Stimulated activated CD8-positive, alpha-beta memory T cell treated with anti-CD3 and anti-CD28 coated beads, Interleukin-12 subunit alpha, Interleukin-12 subunit beta, amount 100 ng/mL, for 24 hours (primary cell): ENCODE measurements around the gene APLP1.
"Not testable (repeated sequence)": the region's sequence is repeated elsewhere in the genome, so short reads cannot be mapped to it uniquely, and the experiment has no call there.

Experiments used
- DNase-seq: peaks from one replicate; pipeline ENCODE4 v3.0.0-alpha.2; 2020; ENCODE audit errors: extremely low read depth

Gene APLP1

GRCh38 chr19:35904311-35905068 lies 36.1 kb downstream of the APLP1 start:
- no peak for DNase-seq

- no peak for DNase-seq
Observed at GRCh38 chr19:35905178-35905727, 36.9 kb downstream of the APLP1 start.

- no peak for DNase-seq
Observed at GRCh38 chr19:35907377-35907745, 39.0 kb downstream of the APLP1 start.

- no peak for DNase-seq
Observed at GRCh38 chr19:35908010-35908441, 39.7 kb downstream of the APLP1 start, which contains the start of gene TYROBP. TSS of gene TYROBP (minus strand) at chr19:35908295. CDS start at chr19:35908228, 67 bp downstream.

- DNase-seq: no peak
Observed at GRCh38 chr19:35908973-35909683, 40.8 kb downstream of the APLP1 start.

- DNase-seq: no peak
Observed at GRCh38 chr19:35909684-35910035, 41.3 kb downstream of the APLP1 start.

- not testable (repeated sequence) for DNase-seq
Observed at GRCh38 chr19:35910355-35910754, 42.0 kb downstream of the APLP1 start.

GRCh38 chr19:35911173-35911572 lies 42.8 kb downstream of the APLP1 start:
- DNase-seq: no peak

GRCh38 chr19:35911790-35912189 lies 43.4 kb downstream of the APLP1 start:
- no peak for DNase-seq

- DNase-seq: no peak
Observed at GRCh38 chr19:35913589-35913988, 45.2 kb downstream of the APLP1 start.

- DNase-seq: no peak
Observed at GRCh38 chr19:35915443-35915842, 47.1 kb downstream of the APLP1 start.

- no peak for DNase-seq
Observed at GRCh38 chr19:35919306-35919705, 50.9 kb downstream of the APLP1 start.

- no peak for DNase-seq
Observed at GRCh38 chr19:35921012-35921411, 52.6 kb downstream of the APLP1 start.

- DNase-seq: no peak
Observed at GRCh38 chr19:35925501-35925900, 57.1 kb downstream of the APLP1 start.

- DNase-seq: no peak
Observed at GRCh38 chr19:35928507-35928906, 60.1 kb downstream of the APLP1 start.
